HG02970 (cell line): ENCODE data around the gene POU6F2.

Source experiments
- ATAC-seq: cut with Tn5 transposase; IDR thresholded peaks from one replicate; pipeline ENCODE4 v1.9.1; 2021; ENCODE audit warnings: mild to moderate bottlenecking, moderate library complexity, moderate number of reproducible peaks; ENCODE audit not compliant: unreplicated experiment, low FRiP score

Gene POU6F2

GRCh38 chr7:39414224-39415035 is 436.7 kb downstream of the POU6F2 start:
- peak; percentile 83 for ATAC-seq

GRCh38 chr7:39415091-39415787 is 437.5 kb downstream of the POU6F2 start:
- no peak for ATAC-seq

GRCh38 chr7:39416866-39417265 is 439.2 kb downstream of the POU6F2 start:
- no peak for ATAC-seq

GRCh38 chr7:39417642-39418041 is 439.9 kb downstream of the POU6F2 start:
- ATAC-seq, result no peak

- ATAC-seq, result no peak
Observed at GRCh38 chr7:39421251-39421650, 443.5 kb downstream of the POU6F2 start.

GRCh38 chr7:39421661-39422060 is 444.0 kb downstream of the POU6F2 start:
- ATAC-seq, result no peak

- no peak for ATAC-seq
Observed at GRCh38 chr7:39428221-39428620, 450.5 kb downstream of the POU6F2 start.

- ATAC-seq, result no peak
Observed at GRCh38 chr7:39429421-39429820, 451.7 kb downstream of the POU6F2 start.

- no peak for ATAC-seq
Observed at GRCh38 chr7:39430441-39430840, 452.7 kb downstream of the POU6F2 start.

GRCh38 chr7:39430909-39431641 is 453.4 kb downstream of the POU6F2 start:
- no peak for ATAC-seq

GRCh38 chr7:39432368-39432767 is 454.7 kb downstream of the POU6F2 start:
- no peak for ATAC-seq

- ATAC-seq, result no peak
Observed at GRCh38 chr7:39432807-39433416, 455.2 kb downstream of the POU6F2 start.

- ATAC-seq, result no peak
Observed at GRCh38 chr7:39433550-39433949, 455.8 kb downstream of the POU6F2 start.

- no peak for ATAC-seq
Observed at GRCh38 chr7:39434012-39434411, 456.3 kb downstream of the POU6F2 start.

- ATAC-seq, result no peak
Observed at GRCh38 chr7:39446546-39446945, 468.8 kb downstream of the POU6F2 start.

GRCh38 chr7:39451901-39452300 is 474.2 kb downstream of the POU6F2 start:
- no peak for ATAC-seq

- ATAC-seq, result peak; percentile 75
Observed at GRCh38 chr7:39453743-39454355, 476.1 kb downstream of the POU6F2 start.

GRCh38 chr7:39458061-39458745 is 480.5 kb downstream of the POU6F2 start:
- no peak for ATAC-seq

GRCh38 chr7:39459636-39460035 is 481.9 kb downstream of the POU6F2 start:
- ATAC-seq, result no peak

GRCh38 chr7:39460486-39460885 is 482.8 kb downstream of the POU6F2 start:
- ATAC-seq, result no peak
